Measurements from ENCODE around the gene STXBP6. TPM values are rescaled to one million over a fixed set of nuclear protein-coding genes. Genes with fewer than 3 reads are reported as not detected.
"Not testable (repeated sequence)": the region's sequence is repeated elsewhere in the genome, so short reads cannot be mapped to it uniquely, and the experiment has no call there.

The STXBP6 gene
- total RNA-seq, 4 donors from 2014 or later: 34.9 to 62.1 (median 45.5) TPM

DNA sequence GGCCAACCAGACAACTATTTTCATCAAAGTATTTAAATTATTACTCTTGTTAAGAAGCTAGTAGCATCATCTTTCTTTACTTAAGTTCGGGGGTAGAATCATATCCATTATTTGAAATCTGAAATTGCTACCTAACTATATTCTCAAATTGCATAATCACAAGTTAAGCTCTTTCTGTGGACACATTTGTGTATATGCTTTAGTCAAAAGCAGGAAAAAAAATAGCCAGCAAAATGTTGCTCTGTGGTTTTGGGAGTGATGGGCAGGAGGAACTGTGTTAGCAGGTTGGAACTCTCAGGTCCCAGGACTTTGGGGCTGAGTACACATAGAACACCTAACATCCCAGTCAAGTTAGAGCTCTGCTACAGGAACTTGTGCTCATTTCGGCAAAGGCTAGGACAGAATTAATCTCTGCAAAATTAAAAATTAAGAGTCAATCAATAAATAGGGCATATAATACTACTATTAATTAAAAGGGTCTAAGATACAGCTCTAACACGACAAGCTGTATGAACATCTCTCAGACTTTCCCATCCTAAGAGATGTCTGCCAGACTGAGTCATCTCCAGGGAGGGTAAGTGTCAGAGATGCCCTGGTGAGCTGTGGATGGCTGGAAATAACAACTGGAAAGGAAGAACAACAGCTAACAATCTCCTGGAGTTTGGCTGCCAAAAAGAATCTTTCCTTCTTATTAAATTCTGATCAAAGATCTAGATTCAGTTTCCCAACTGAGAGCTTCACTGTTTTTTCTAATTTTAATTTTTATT is 212.5 kb downstream of the STXBP6 start:
- Histone ChIP-seq H3K4me3 (no peak overlapping the region), H3K27me3 (no peaks in the 10 kb centered on the region), H3K36me3 (no peaks in the 10 kb centered on the region), H3K9me3 (no peaks in the 10 kb centered on the region), H3K27ac (no peak overlapping the region), H3K4me1 (no peaks in the 10 kb centered on the region)
- no peak for DNase-seq (ENCODE audit: low spot score in 2 of 2)
- TF ChIP-seq POLR2A (IDR thresholded peaks at IDR 0.05) (no peak), POLR2AphosphoS5 (IDR thresholded peaks at IDR 0.05) (no peak), EP300 (IDR thresholded peaks at IDR 0.05) (no peak)
- TF ChIP-seq, protein P1, sequence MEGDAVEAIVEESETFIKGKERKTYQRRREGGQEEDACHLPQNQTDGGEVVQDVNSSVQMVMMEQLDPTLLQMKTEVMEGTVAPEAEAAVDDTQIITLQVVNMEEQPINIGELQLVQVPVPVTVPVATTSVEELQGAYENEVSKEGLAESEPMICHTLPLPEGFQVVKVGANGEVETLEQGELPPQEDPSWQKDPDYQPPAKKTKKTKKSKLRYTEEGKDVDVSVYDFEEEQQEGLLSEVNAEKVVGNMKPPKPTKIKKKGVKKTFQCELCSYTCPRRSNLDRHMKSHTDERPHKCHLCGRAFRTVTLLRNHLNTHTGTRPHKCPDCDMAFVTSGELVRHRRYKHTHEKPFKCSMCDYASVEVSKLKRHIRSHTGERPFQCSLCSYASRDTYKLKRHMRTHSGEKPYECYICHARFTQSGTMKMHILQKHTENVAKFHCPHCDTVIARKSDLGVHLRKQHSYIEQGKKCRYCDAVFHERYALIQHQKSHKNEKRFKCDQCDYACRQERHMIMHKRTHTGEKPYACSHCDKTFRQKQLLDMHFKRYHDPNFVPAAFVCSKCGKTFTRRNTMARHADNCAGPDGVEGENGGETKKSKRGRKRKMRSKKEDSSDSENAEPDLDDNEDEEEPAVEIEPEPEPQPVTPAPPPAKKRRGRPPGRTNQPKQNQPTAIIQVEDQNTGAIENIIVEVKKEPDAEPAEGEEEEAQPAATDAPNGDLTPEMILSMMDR (IDR thresholded peaks at IDR 0.05): no peak
- 85% methylated on average over 3 of the region's 3 CpGs for WGBS

DNA sequence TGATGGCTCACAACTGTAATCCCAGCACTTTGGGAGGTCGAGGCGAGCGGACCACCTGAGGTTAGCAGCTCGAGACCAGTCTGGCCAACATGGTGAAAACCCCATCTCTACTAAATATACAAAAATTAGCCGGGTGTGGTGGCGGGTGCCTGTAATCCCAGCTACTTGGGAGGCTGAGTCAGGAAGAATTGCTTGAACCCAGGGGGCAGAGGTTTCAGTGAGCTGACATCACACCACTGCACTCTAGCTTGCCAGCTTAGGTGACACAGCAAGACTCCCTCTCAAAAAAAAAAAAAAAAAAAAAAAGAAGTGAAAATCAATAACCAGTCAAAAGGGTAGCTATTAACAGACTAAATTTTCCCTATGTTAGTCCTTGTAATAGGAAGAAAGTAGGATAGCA is 213.6 kb downstream of the STXBP6 start:
- 84% methylated on average over 6 of the region's 6 CpGs for WGBS
- H3K36me3 ChIP-seq; H3K4me1 ChIP-seq; H3K9me3 ChIP-seq; DNase-seq (ENCODE audit: low spot score in 2 of 2); H3K4me3 ChIP-seq; H3K27me3 ChIP-seq; H3K27ac ChIP-seq: not testable (repeated sequence)

DNA sequence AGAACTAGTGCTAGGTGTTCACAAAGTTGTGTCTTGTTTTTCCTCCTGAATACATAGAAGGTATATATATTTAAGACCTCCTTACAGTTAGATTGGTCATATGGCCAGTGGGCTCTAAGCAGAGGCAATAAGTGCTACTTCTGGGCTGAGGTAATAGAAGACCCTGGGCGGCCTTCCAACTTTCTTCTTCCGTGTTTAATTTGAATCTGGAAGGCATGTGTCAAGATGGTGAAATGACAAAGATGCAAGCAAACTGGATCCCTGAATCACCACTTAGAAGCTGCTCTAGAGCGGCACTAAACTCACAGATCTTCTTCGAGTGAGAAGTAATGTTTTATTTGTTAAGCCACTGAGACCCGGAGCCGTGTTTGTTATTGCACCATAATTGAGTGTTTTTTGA is 215.0 kb downstream of the STXBP6 start:
- H3K4me1 ChIP-seq: no peaks in the 10 kb centered on the region
- H3K36me3 ChIP-seq: no peaks in the 10 kb centered on the region
- no peak overlapping the region for H3K27ac ChIP-seq
- H3K9me3 ChIP-seq: no peaks in the 10 kb centered on the region
- TF ChIP-seq EP300 (IDR thresholded peaks at IDR 0.05) (no peak), POLR2AphosphoS5 (IDR thresholded peaks at IDR 0.05) (no peak)
- no peaks in the 10 kb centered on the region for H3K27me3 ChIP-seq
- 84% methylated on average over 6 of the region's 6 CpGs for WGBS
- no peak overlapping the region for H3K4me3 ChIP-seq
- DNase-seq (ENCODE audit: low spot score in 2 of 2): no peak

DNA sequence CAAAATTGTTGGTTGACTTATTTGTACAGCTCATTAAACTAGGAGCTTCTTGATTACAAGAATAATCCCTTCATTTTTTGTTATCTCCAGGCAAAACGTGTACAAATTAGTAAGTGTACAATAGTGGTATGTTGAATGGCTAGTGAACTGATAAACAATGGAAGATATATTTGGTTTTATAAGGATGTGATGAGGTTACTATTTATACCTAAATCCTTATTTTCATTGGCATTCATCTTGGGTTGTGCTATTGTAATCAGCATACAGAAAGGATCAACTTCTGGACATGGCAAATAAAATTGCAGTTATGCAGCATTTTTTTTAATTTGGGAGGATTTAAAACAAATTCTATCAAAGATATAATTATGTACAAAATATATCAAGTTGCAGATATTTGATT is 216.6 kb downstream of the STXBP6 start:
- 88% methylated on average over 1 of the region's 1 CpG for WGBS
- no peak overlapping the region for H3K4me3 ChIP-seq
- no peak for DNase-seq (ENCODE audit: low spot score in 2 of 2)
- TF ChIP-seq POLR2A (IDR thresholded peaks at IDR 0.05) (no peak), EP300 (IDR thresholded peaks at IDR 0.05) (no peak), POLR2AphosphoS5 (IDR thresholded peaks at IDR 0.05) (no peak)
- TF ChIP-seq, protein P1 (IDR thresholded peaks at IDR 0.05): no peak
- H3K36me3 ChIP-seq: no peaks in the 10 kb centered on the region
- no peaks in the 10 kb centered on the region for H3K9me3 ChIP-seq
- no peaks in the 10 kb centered on the region for H3K4me1 ChIP-seq
- no peaks in the 10 kb centered on the region for H3K27me3 ChIP-seq
- no peak overlapping the region for H3K27ac ChIP-seq

DNA sequence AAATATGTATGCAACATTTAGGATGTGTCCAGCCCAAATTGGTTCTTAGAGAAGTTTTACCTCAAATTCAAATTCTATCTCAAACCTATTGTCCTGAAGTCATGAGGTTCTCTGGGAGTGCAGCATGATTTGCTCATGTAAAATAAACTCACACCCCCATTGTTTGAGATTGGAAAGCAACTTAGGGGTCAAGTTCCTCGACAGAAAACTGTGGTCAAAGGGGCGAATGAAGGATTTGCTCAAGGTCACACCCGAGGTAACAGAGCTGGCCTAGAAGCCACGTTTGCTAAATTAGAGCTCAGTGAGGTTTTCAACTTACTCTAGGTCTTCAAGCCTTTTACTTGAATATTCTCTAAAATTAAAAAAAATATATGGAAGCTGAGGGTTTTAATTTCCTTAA is 218.3 kb downstream of the STXBP6 start:
- Histone ChIP-seq H3K27ac (no peak overlapping the region), H3K36me3 (no peaks in the 10 kb centered on the region), H3K9me3 (no peaks in the 10 kb centered on the region), H3K4me3 (no peak overlapping the region), H3K4me1 (no peaks in the 10 kb centered on the region), H3K27me3 (no peaks in the 10 kb centered on the region)
- 87% methylated on average over 4 of the region's 4 CpGs for WGBS
- no peak for TF ChIP-seq POLR2AphosphoS5 (IDR thresholded peaks at IDR 0.05)
- no peak for TF ChIP-seq POLR2A (IDR thresholded peaks at IDR 0.05)
- TF ChIP-seq, protein P1 (IDR thresholded peaks at IDR 0.05): no peak
- TF ChIP-seq EP300 (IDR thresholded peaks at IDR 0.05): no peak
- DNase-seq (ENCODE audit: low spot score in 2 of 2): no peak

DNA sequence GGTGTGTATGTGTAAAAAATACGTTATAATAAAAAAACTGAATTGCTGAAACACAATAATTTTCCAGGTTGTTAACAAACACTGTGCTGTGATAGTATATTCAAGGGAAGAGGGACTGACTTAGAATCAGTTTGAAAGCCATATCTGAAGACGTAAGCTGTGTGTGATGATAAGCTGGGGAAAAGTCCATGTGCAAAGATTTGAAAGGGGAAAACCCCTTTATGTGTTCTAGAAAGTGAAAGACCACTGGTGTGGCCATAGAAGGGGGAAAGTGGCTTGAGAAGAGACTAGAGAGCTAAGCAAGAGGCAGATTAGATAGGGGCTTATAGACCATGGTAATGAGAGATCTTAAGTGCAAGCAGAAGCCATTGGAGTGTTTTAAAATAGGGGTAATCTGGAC is 220.1 kb downstream of the STXBP6 start:
- no peaks in the 10 kb centered on the region for H3K36me3 ChIP-seq
- no peaks in the 10 kb centered on the region for H3K4me1 ChIP-seq
- 72% methylated on average over 2 of the region's 2 CpGs for WGBS
- no peak overlapping the region for H3K27ac ChIP-seq
- H3K9me3 ChIP-seq: no peaks in the 10 kb centered on the region
- no peak overlapping the region for H3K4me3 ChIP-seq
- TF ChIP-seq EP300 (IDR thresholded peaks at IDR 0.05) (no peak), POLR2AphosphoS5 (IDR thresholded peaks at IDR 0.05) (no peak), POLR2A (IDR thresholded peaks at IDR 0.05) (no peak)
- TF ChIP-seq, protein P1 (IDR thresholded peaks at IDR 0.05): no peak
- no peak for DNase-seq (ENCODE audit: low spot score in 2 of 2)
- no peaks in the 10 kb centered on the region for H3K27me3 ChIP-seq

All from suprapubic skin (tissue), 4 donors.